Activated effector memory CD4-positive, alpha-beta T cell treated with anti-CD3 and anti-CD28 coated beads, Interleukin-2, amount 50 U/mL, for 16 hours (primary cell): ENCODE data around the gene KRTAP2-3.
"Not testable (repeated sequence)": the region's sequence is repeated elsewhere in the genome, so short reads cannot be mapped to it uniquely, and the experiment has no call there.

ENCODE experiments used
- DNase-seq: peaks from one replicate; pipeline ENCODE4 v3.0.0-alpha.2; 2020

KRTAP2-3 gene

GRCh38 chr17:41060052-41060604, at the start of gene KRTAP2-3:
Gene KRTAP2-3 (minus strand): TSS chr17:41060114. CDS start chr17:41060050, 64 bp downstream.
- no peak for DNase-seq

- DNase-seq = not testable (repeated sequence)
These were observed 48.9 kb upstream of the KRTAP2-3 start for GRCh38 chr17:41108728-41109386.

GRCh38 chr17:41107941-41108450, 48.1 kb upstream of the KRTAP2-3 start:
- DNase-seq = no peak

DNA sequence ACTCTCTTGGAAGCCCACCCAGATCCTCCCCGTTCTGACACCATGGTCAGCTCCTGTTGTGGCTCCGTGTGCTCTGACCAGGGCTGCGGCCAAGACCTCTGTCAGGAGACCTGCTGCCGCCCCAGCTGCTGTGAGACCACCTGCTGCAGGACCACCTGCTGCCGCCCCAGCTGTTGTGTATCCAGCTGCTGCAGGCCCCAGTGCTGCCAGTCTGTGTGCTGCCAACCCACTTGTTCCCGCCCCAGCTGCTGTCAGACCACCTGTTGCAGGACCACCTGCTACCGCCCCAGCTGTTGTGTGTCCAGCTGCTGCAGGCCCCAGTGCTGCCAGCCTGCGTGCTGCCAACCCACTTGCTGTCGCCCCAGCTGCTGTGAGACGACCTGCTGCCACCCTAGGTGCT, 45.4 kb upstream of the KRTAP2-3 start, which contains the start of gene KRTAP4-9:
Gene KRTAP4-9 (plus strand): TSS at position 43 of the 400 bp plus-strand sequence. CDS start 0 bp downstream, at position 43.
- DNase-seq = not testable (repeated sequence)

DNA sequence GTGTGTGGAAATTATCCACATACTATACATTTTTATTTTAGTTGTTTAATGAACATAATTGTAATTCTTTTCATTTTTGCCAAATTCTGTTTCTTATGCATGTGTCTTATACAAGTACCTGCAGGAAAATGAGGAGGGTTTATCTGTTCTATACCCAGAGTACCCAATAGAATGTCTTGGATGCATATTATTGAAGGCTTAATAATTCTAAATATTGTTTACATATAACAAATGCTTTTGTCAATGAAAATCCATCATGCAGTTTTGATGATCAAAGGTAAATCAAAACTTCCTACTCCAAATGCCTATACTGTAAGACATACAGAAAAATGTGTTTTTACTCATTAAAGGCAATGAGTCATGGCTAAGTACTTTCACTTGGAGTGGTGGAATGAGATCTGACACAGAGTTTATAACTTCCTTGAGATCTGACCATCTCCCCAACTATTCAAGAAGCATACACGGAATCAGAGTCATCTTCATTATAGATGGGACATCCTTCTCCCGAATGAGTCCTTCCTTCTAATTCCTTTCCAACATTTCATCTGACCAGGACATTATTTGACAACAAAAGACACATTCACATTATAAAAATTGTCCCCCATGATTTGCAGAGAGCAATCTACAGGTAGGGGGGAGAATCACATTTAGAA, 44.6 kb upstream of the KRTAP2-3 start:
- DNase-seq = not testable (repeated sequence)

DNA sequence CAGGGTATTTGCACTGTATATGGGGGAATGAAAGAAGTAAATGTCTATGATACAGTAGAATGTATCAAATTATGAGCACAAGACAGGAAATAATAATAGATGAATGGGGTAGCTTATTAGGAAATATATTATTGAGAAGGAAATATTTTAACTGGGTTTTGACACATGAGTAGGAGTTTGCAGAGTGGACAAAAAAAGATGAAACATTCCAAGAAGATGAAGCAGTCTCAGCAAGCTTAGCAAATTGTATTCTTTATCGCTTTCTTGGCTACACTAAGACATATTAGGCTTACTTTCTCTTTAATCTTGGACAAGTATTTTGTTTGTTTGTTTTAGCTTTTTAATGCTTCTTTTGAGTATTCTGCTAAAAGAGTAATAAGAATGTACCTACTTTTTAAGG, 44.0 kb upstream of the KRTAP2-3 start:
- DNase-seq = no peak

DNA sequence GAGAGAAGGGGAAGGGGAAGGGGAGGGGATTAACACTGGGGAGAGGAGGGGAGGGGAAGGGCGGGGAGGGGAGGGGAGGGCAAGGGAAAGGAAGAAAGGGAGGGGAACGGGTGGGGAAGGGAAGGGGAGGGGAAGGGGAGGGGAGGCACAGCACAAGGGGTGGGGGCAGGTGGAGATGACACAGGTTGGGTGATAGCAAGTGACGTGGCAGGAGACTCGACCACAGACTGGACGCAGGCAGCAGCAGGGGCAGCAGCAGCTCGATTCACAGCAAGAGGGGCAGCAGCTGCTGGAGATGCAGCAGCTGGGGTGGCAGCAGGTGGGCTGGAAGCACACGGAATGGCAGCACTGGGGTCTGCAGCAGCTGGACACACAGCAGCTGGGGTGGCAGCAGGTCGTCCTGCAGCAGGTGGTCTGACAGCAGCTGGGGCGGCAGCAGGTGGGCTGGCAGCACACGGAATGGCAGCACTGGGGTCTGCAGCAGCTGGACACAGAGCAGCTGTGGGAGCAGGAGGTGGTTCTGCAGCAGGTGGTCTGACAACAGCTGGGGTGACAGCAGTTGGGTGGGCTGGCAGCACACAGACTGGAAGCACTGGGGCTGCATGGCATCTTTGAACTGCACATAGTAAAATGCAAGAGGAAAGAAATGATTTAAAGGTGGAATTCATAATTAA, 41.8 kb upstream of the KRTAP2-3 start, which contains the start of gene KRTAP4-16:
Gene KRTAP4-16 (minus strand): TSS at position 624 of the 674 bp plus-strand sequence. CDS start 0 bp downstream, at position 624.
- no peak for DNase-seq

- not testable (repeated sequence) for DNase-seq
These were observed 40.0 kb upstream of the KRTAP2-3 start for GRCh38 chr17:41099682-41100480.

DNA sequence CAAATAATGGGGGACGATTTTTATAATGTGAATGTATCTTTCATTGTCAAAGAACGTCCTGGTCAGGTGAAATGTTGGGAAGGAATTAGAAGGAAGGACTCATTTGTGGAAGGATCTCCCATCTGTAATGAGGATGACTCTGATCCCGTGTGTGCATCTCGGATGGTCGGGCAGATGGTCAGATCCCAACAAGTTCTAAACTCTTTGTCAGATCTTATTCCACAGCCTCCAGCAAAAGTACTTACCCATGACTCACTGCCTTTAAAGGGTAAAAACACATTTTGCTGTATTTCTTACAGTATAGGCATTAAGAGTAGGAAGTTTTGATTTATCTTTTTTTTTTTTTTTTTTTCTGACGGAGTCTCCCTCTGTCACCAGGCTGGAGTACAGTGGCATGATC, 38.6 kb upstream of the KRTAP2-3 start:
- DNase-seq = no peak

- DNase-seq = no peak
These were observed 38.1 kb upstream of the KRTAP2-3 start, which contains the start of gene KRTAP4-8 for GRCh38 chr17:41098042-41098441. Gene KRTAP4-8 (minus strand): TSS chr17:41098142. CDS start chr17:41098084, 58 bp downstream.

DNA sequence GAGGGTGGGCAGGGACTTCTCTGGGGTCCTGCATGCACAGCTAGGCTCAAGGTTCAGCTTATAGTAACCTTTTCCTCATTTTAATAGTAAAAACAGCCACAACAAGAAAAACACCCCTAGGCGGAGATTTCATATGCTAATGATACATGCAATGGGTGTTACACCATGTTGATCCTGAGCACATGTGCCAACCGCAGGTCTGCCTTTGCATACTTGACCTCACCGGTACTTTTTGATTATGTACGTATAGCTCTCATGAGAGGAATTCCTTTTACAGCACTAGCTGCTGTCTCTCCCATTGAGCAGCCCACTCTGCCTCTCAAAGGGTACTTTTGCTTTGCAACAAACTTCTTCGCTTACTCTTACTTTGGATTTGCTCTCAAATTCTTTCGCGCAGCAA, 36.1 kb upstream of the KRTAP2-3 start:
- no peak for DNase-seq

DNA sequence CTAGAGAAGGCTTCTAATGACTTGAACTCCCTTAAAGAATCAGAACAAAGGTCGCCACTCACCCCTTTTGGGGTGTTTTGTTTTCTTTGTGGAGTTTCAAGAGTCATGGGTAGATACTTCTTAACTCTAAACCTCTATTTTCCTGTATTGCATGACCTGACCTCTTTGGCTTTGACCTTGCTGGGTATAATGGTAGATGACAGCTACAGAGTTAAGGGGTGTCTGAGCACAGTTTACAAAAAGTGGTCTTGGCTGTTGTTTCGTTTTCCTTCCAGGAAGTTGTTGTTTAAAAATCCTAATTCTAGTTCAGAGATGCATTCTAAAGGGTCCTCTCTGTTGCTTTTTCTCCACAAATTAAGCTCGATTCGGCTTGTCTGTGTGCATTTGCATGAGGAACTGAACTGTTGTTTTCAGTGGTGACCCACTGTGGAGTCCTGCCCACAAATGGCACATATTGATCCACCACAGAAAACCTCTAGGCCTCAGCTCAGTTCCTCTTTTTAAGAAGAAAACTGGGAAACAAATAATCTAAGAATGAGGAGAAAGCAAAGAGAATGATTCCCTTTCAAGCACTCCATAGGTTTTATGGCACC, 28.9 kb upstream of the KRTAP2-3 start:
- not testable (repeated sequence) for DNase-seq

DNA sequence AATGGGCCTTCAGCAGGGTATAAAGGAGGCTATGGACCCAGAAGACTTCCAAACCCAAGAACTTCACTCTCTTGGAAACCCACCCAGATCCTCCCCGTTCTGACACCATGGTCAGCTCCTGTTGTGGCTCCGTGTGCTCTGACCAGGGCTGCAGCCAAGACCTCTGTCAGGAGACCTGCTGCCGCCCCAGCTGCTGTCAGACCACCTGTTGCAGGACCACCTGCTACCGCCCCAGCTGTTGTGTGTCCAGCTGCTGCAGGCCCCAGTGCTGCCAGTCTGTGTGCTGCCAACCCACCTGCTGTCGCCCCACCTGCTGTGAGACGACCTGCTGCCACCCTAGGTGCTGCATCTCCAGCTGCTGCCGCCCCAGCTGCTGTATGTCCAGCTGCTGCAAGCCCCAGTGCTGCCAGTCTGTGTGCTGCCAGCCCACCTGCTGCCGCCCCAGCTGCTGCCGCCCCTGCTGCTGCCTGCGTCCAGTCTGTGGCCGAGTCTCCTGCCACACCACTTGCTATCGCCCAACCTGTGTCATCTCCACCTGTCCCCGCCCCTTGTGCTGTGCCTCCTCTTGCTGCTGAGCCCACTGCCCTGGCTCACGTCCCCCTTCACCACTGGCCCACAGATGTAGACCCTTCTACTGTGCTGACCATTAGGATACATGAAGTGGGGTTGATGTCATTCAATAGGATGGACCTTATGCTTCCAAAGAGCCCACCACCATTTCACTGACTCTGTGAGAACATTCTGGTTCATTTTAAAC, 24.4 kb upstream of the KRTAP2-3 start, which contains the start of gene KRTAP4-7:
Gene KRTAP4-7 (plus strand): TSS at position 51 of the 757 bp plus-strand sequence. CDS start 57 bp downstream, at position 108.
- DNase-seq = not testable (repeated sequence)

DNA sequence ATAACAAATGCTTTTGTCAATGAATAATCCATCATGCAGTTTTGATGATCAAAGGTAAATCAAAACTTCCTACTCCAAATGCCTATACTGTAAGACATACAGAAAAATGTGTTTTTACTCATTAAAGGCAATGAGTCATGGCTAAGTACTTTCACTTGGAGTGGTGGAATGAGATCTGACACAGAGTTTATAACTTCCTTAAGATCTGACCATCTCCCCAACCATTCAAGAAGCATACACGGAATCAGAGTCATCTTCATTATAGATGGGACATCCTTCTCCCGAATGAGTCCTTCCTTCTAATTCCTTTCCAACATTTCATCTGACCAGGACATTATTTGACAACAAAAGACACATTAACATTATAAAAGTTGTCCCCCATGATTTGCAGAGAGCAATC, 23.5 kb upstream of the KRTAP2-3 start:
- not testable (repeated sequence) for DNase-seq

GRCh38 chr17:41082626-41083025, 22.7 kb upstream of the KRTAP2-3 start:
- DNase-seq = no peak

DNA sequence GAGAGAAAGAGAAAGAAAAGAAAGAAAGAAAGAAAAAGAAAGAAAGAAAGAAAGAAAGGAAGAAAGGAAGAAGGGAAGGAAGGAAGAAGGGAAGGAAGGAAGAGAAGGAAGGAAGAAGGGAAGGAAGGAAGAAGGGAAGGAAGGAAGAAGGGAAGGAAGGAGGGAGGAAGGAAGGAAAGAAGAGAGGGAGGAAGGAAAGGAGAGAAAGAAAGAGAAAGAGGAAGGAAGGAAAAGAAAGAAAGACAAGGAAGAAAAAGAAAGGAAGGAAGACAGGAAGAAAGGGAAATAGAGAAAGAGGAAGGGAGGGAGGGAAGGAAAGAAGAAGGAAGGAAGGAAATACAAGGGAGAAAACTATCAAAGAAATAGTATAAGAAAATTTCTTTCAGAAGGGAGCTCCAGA, 16.9 kb upstream of the KRTAP2-3 start:
- DNase-seq = no peak

DNA sequence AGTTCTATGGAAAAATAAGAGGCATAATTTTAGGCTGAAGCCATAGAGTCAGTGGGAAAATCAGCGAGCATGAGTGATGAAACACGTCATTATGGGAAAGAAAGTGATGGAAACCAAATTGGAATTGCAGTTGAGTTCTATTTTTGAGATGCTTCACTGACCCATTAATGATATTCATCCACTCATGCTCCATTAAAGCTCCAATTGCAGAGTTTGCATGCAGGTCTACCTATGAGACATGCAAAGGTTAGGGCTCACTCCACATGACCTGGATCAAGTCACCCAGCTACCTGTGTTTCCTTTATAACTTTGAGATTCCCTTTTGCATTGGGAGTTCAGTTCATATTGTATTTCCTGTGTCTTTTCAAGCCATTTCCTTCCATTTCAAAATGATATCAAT, 13.8 kb upstream of the KRTAP2-3 start:
- no peak for DNase-seq

DNA sequence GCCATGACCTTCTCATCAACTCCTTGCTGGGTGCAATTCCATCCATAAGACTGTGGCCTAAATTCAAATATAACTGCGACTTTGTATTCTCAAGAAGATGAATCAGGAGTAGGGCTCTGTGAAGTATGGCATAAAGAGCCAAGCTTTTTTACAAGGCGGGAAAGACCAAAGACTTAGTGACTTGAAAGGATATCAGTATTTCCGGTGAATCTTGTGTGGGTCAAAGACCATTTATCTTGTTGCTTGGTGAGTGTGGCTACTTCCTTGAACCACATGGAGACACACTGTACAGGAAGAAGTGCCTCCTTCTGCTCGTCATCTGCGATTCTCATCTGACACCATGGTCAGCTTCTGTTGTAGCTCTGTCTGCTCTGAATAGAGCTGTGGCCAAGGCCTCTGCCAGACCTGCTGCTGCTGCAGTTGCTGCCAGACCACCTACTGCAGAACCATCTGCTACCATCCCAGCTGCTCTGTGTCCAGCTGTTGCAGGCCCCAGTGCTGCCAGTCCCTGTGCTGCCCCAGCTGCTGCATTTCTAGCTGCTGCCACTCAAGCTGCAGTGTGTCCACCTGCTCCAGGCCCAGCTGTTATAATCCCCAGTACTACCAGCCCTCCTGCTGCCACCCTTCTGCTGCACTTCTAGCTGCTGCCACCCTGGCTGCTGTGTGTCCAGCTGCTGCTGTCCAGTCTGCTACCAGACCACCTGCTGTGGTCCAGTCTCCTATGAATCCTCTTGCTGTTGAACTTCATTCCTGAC, 11.9 kb upstream of the KRTAP2-3 start:
- no peak for DNase-seq

GRCh38 chr17:41069031-41069430, 9.1 kb upstream of the KRTAP2-3 start:
- no peak for DNase-seq

DNA sequence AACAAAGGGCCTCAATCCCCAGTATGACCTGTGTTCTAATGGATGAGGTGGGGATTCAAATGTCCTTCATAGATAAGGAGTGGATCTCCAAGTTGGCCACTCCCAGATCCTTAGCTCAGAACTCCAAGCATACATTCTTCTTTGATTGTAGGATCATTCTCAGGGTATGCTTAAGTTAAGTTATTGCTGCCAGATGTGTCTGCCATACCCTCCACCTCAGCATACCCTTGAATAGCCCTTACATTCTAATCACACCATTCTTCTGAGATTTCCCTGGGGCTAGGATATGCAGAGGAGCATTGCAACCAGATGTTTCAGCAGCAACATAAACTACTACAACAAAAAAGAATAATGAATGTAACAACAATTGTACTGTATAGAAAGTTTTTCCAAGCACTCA, 7.4 kb upstream of the KRTAP2-3 start:
- no peak for DNase-seq
